Fibroblast of peridontal ligament (primary cell): Measurements from ENCODE around the gene SERPINC1.
"Not testable (repeated sequence)": the region's sequence is repeated elsewhere in the genome, so short reads cannot be mapped to it uniquely, and the experiment has no call there.

Experiments
- DNase-seq: peaks from one replicate; pipeline ENCODE4 v3.0.0-alpha.2; 2010; ENCODE audit errors: extremely low read depth

SERPINC1 gene

GRCh38 chr1:173863224-173864161 lies 53.6 kb downstream of the SERPINC1 start:
- DNase-seq = no peak

- no peak for DNase-seq
Measured at GRCh38 chr1:173862769-173863223, 54.3 kb downstream of the SERPINC1 start.

GRCh38 chr1:173862146-173862768 lies 54.9 kb downstream of the SERPINC1 start:
- not testable (repeated sequence) for DNase-seq

- DNase-seq = no peak
Measured at GRCh38 chr1:173861731-173862145, 55.4 kb downstream of the SERPINC1 start.

- no peak for DNase-seq
Measured at GRCh38 chr1:173860065-173860464, 57.1 kb downstream of the SERPINC1 start.

- DNase-seq = not testable (repeated sequence)
Measured at GRCh38 chr1:173859547-173859946, 57.6 kb downstream of the SERPINC1 start.

GRCh38 chr1:173857363-173857917 lies 59.7 kb downstream of the SERPINC1 start:
- no peak for DNase-seq

- no peak for DNase-seq
Measured at GRCh38 chr1:173856903-173857302, 60.2 kb downstream of the SERPINC1 start.

GRCh38 chr1:173856014-173856413 lies 61.1 kb downstream of the SERPINC1 start:
- DNase-seq = no peak
